ENCODE measurements around the gene BRK1. TPM values are rescaled to one million over a fixed set of nuclear protein-coding genes. Genes with fewer than 3 reads are reported as not detected.

The BRK1 gene
- total and polyA plus RNA-seq, 10 of the 15 experiments (the other 5 are each of a cell fraction or from before 2014, with no cell fraction given): 97.8 to 457 (median 203) TPM

DNA sequence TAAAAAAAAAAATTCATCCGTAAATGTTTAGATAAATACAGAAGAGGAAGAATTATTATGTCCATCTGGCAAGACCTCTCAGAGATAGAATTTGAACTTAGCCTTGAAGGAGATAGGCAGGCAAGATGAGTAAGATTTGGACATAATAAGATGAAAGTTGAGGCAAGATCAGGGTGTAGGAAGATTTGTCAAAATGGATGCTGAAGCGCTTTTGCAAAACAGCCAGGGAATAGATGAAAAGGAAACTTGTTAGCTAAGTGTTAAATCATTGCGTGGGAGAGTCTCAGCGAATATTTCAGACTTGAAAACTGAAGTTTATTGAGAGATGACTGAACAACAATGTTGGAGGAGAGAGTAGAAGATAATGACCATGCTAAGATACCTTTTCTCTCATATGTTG is 7.2 kb downstream of the BRK1 start:
- SMC1A ChIA-PET (ENCODE audit: uncharacterized antibody, unreplicated experiment): no interaction called here
- POLR2A ChIA-PET: interaction anchor here (0.6 to 1.4 kb wide), 2 partner anchors 23 to 322 kb away, joined by 3 read pairs; no protein-coding TSS in a partner anchor
- Histone ChIP-seq H3K79me2 (ENCODE audit: control insufficient read depth, insufficient read depth, low read length) (peaks cover 45% of the 10 kb centered on the region), H3K4me1 (ENCODE audit: control insufficient read depth, insufficient read depth, low read length) (no peaks in the 10 kb centered on the region), H3K9me3 (replicated peaks; ENCODE audit: control insufficient read depth, insufficient read depth, low read length) (no peaks in the 10 kb centered on the region), H2AFZ (ENCODE audit: control insufficient read depth, low read depth, low read length) (no peak overlapping the region), H3K27ac (ENCODE audit: control insufficient read depth, insufficient read depth) (no peak overlapping the region), H3K4me2 (ENCODE audit: control insufficient read depth, insufficient read depth) (no peak overlapping the region; the same call in 1 of the 2 replicates), H3K27me3 (replicated peaks in 1 of 2; ENCODE audit: control insufficient read depth in 2 of 2, insufficient read depth in 2 of 2, low read length in 1 of 2) (no peaks in the 10 kb centered on the region), H3K36me3 (ENCODE audit: control insufficient read depth in 2 of 2, insufficient read depth in 2 of 2, low read length in 1 of 2) (peaks cover 4 to 27% of the 10 kb centered on the region in 2 experiments), H4K20me1 (ENCODE audit: control insufficient read depth, insufficient read depth) (no peaks in the 10 kb centered on the region; the same call in 1 of the 2 replicates), H3K4me3 (no peak overlapping the region), H3K9ac (ENCODE audit: control insufficient read depth, insufficient read depth, low read length) (no peak overlapping the region)
- FAIRE-seq: no peak
- ATAC-seq: no peak
- in situ Hi-C loops (cut with MboI): no loop called here
- WGBS (ENCODE audit: insufficient coverage, insufficient replicate concordance, low lambda C conversion rate, missing lambda C conversion rate): 100% methylated on average over 4 of the region's 4 CpGs
- RAD21 ChIA-PET (ENCODE audit: unreplicated experiment): no interaction called here
- DNase-seq (ENCODE audit: low read depth, low spot score): no peak
- intact Hi-C loops (cut with micrococcal nuclease; ENCODE audit: unreplicated experiment): no loop called here
- BruUV-seq (replicated peaks): no TSS peak
- TF ChIP-seq, protein P1, sequence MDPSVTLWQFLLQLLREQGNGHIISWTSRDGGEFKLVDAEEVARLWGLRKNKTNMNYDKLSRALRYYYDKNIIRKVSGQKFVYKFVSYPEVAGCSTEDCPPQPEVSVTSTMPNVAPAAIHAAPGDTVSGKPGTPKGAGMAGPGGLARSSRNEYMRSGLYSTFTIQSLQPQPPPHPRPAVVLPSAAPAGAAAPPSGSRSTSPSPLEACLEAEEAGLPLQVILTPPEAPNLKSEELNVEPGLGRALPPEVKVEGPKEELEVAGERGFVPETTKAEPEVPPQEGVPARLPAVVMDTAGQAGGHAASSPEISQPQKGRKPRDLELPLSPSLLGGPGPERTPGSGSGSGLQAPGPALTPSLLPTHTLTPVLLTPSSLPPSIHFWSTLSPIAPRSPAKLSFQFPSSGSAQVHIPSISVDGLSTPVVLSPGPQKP (IDR thresholded peaks at IDR 0.05; ENCODE audit: low read depth, low read length): no peak
- TF ChIP-seq CREM (IDR thresholded peaks at IDR 0.05; ENCODE audit: low read depth) (no peak), EED (IDR thresholded peaks at IDR 0.05; ENCODE audit: low read depth) (no peak), SMAD1 (IDR thresholded peaks at IDR 0.05; ENCODE audit: low read depth, partially characterized antibody) (no peak), ASH2L (IDR thresholded peaks at IDR 0.05; ENCODE audit: borderline replicate concordance, low read depth) (no peak), NR2C1 (IDR thresholded peaks at IDR 0.05) (no peak), PAX8 (IDR thresholded peaks at IDR 0.05) (no peak), NFYB (IDR thresholded peaks at IDR 0.05; ENCODE audit: insufficient read depth, low read depth, low read length) (no peak)
- TF ChIP-seq, protein P2, sequence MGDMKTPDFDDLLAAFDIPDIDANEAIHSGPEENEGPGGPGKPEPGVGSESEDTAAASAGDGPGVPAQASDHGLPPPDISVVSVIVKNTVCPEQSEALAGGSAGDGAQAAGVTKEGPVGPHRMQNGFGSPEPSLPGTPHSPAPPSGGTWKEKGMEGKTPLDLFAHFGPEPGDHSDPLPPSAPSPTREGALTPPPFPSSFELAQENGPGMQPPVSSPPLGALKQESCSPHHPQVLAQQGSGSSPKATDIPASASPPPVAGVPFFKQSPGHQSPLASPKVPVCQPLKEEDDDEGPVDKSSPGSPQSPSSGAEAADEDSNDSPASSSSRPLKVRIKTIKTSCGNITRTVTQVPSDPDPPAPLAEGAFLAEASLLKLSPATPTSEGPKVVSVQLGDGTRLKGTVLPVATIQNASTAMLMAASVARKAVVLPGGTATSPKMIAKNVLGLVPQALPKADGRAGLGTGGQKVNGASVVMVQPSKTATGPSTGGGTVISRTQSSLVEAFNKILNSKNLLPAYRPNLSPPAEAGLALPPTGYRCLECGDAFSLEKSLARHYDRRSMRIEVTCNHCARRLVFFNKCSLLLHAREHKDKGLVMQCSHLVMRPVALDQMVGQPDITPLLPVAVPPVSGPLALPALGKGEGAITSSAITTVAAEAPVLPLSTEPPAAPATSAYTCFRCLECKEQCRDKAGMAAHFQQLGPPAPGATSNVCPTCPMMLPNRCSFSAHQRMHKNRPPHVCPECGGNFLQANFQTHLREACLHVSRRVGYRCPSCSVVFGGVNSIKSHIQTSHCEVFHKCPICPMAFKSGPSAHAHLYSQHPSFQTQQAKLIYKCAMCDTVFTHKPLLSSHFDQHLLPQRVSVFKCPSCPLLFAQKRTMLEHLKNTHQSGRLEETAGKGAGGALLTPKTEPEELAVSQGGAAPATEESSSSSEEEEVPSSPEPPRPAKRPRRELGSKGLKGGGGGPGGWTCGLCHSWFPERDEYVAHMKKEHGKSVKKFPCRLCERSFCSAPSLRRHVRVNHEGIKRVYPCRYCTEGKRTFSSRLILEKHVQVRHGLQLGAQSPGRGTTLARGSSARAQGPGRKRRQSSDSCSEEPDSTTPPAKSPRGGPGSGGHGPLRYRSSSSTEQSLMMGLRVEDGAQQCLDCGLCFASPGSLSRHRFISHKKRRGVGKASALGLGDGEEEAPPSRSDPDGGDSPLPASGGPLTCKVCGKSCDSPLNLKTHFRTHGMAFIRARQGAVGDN (IDR thresholded peaks at IDR 0.05): no peak
- TF ChIP-seq, protein P3, sequence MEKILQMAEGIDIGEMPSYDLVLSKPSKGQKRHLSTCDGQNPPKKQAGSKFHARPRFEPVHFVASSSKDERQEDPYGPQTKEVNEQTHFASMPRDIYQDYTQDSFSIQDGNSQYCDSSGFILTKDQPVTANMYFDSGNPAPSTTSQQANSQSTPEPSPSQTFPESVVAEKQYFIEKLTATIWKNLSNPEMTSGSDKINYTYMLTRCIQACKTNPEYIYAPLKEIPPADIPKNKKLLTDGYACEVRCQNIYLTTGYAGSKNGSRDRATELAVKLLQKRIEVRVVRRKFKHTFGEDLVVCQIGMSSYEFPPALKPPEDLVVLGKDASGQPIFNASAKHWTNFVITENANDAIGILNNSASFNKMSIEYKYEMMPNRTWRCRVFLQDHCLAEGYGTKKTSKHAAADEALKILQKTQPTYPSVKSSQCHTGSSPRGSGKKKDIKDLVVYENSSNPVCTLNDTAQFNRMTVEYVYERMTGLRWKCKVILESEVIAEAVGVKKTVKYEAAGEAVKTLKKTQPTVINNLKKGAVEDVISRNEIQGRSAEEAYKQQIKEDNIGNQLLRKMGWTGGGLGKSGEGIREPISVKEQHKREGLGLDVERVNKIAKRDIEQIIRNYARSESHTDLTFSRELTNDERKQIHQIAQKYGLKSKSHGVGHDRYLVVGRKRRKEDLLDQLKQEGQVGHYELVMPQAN (conservative IDR thresholded peaks at IDR 0.05): no peak
- CTCF ChIA-PET: no interaction called here

All from GM12878 (cell line).